ENCODE measurements around the gene CDKAL1. TPM values are rescaled to one million over a fixed set of nuclear protein-coding genes. Genes with fewer than 3 reads are reported as not detected.

Gene CDKAL1
- total and polyA plus RNA-seq, 10 of the 15 experiments (the other 5 are each of a cell fraction or from before 2014, with no cell fraction given) = 10.7 to 26.9 (median 17.3) TPM

- TF ChIP-seq ZBTB33 (IDR thresholded peaks at IDR 0.05) = no peak
- no peak for TF ChIP-seq MYC (IDR thresholded peaks at IDR 0.05; ENCODE audit: insufficient read depth, insufficient read length, insufficient replicate concordance, low read length, severe bottlenecking)
- TF ChIP-seq RAD21 (IDR thresholded peaks at IDR 0.05; ENCODE audit: insufficient read depth, low read depth, low read length) = peak; percentile 16; the same call in 1 of the 2 replicates
- TF ChIP-seq E2F8 (IDR thresholded peaks at IDR 0.05; ENCODE audit: low read depth, partially characterized antibody) = no peak
- no peak for TF ChIP-seq NFYB (IDR thresholded peaks at IDR 0.05; ENCODE audit: insufficient read depth, low read depth, low read length)
- TF ChIP-seq RFX5 (IDR thresholded peaks at IDR 0.05; ENCODE audit: low read depth, low read length) = no peak
- no peak for TF ChIP-seq EGR1 (IDR thresholded peaks at IDR 0.05; ENCODE audit: borderline replicate concordance in 1 of 2, low read depth in 2 of 2, low read length in 2 of 2)
- TF ChIP-seq TAF1 (IDR thresholded peaks at IDR 0.05; ENCODE audit: borderline replicate concordance, low read depth, low read length) = no peak
- TF ChIP-seq ZZZ3 (IDR thresholded peaks at IDR 0.05; ENCODE audit: control insufficient read depth, insufficient read length, low read depth) = no peak
- TF ChIP-seq SREBF2 (IDR thresholded peaks at IDR 0.05; ENCODE audit: low read length) = no peak
- no peak for TF ChIP-seq IRF3 (IDR thresholded peaks at IDR 0.05)
- no peak for TF ChIP-seq RAD51 (IDR thresholded peaks at IDR 0.05)
- no peak for TF ChIP-seq CHD4 (IDR thresholded peaks at IDR 0.05)
- TF ChIP-seq NBN (IDR thresholded peaks at IDR 0.05) = 0 out of 2 replicates have a peak, but pooled peaks have one; percentile 38
- no peak for TF ChIP-seq USF2 (IDR thresholded peaks at IDR 0.05; ENCODE audit: borderline replicate concordance, low read depth, low read length)
- TF ChIP-seq BHLHE40 (IDR thresholded peaks at IDR 0.05; ENCODE audit: borderline replicate concordance in 1 of 2, low read depth in 2 of 2, low read length in 1 of 2) = 0 out of 4 replicates have a peak, but pooled peaks of 1 of the 2 experiments have one; percentile 27
- no peak for TF ChIP-seq LARP7 (IDR thresholded peaks at IDR 0.05)
- peak; percentile 48; the same call in 1 of the 2 replicates for TF ChIP-seq CREM (IDR thresholded peaks at IDR 0.05; ENCODE audit: low read depth)
- TF ChIP-seq ETV6 (conservative IDR thresholded peaks at IDR 0.05 in 1 of 2, IDR thresholded peaks at IDR 0.05 in 1 of 2; ENCODE audit: borderline replicate concordance in 1 of 2, low read depth in 1 of 2) = peak in 1 of 2 experiments; percentile 11; a peak in 1 of 4 replicates
- no peak for TF ChIP-seq E2F4 (IDR thresholded peaks at IDR 0.05; ENCODE audit: low read depth, low read length)
- no peak for TF ChIP-seq SIN3A (IDR thresholded peaks at IDR 0.05; ENCODE audit: low read depth, low read length)
Observed at GRCh38 chr6:20688710-20689500, 154.6 kb downstream of the CDKAL1 start (continued).
